ENCODE data around the gene B3GNT5.

DNA sequence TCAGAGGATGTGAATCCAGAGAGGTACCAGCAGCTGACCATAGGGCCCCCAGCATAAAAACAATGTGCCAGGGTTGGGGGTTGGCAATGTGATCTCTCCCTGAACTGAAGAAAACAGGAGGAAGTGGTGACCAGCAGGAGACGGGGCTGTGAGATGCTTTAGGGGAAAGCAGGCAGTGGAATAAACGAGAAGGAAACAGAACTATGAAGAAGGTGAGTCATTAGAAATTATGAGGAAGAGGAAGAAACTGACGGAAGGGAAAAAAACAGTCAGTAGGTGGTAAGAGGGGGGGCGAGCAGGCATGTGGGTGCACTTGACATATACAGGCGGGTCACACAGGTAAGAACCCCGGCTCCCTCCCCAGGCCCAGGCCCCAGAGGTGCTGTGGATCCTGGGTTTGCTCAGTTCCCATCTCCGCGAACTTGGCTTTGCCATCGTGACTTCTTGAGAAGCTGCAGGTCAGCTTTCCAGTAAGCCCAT, 42.2 kb upstream of the B3GNT5 start:
- no peak for TF ChIP-seq CTCF (IDR thresholded peaks at IDR 0.05)
- TF ChIP-seq POLR2A (IDR thresholded peaks at IDR 0.05), result no peak

Measured in adrenal gland (tissue), 5 donors.